Naive thymus-derived CD4-positive, alpha-beta T cell (primary cell): Measurements from ENCODE around the gene TRMT2A. TPM values are rescaled to one million over a fixed set of nuclear protein-coding genes. Genes with fewer than 3 reads are reported as not detected.
"Not testable (repeated sequence)": the region's sequence is repeated elsewhere in the genome, so short reads cannot be mapped to it uniquely, and the experiment has no call there.

Experiments used
- ATAC-seq: fragments of 150-1000 bp; cut with Tn5 transposase; 2 replicates; pipeline ENCODE4 v1.10.0; 2021; ENCODE audit warnings: mild to moderate bottlenecking, moderate library complexity
- CTCF ChIA-PET: fragments of 350-600 bp; sonication (Branson Sonifier 250); formaldehyde crosslinking; loops from one replicate; lab custom pipeline; 2021; ENCODE audit warnings: antibody characterized with exemption; lab: Charles Lee
- POLR2A ChIA-PET: fragments of 350-600 bp; sonication (Branson Sonifier 250); formaldehyde crosslinking; loops from one replicate; lab custom pipeline; 2021; ENCODE audit warnings: antibody characterized with exemption, inconsistent platforms; lab: Charles Lee
- DNase-seq, 9 donors: peaks; one replicate each; pipeline versions ENCODE4 v3.0.0 to v3.0.0-alpha.2; 2020 to 2022; ENCODE audit warnings: mixed read lengths in 1 of 9
- H3K27ac ChIP-seq: one replicate; pipeline ENCODE4 v1.7.0; 2013; ENCODE audit warnings: mild to moderate bottlenecking, low read depth, low read length, moderate library complexity
- H3K27me3 ChIP-seq, 2 donors: one replicate each; pipeline ENCODE4 v1.7.0; 2013; ENCODE audit warnings: low read length in 2 of 2, mild to moderate bottlenecking in 2 of 2, moderate library complexity in 2 of 2; ENCODE audit not compliant: control insufficient read depth in 2 of 2, insufficient read depth in 2 of 2
- H3K36me3 ChIP-seq, 3 experiments: 1 replicate in 2 of 3; 2 replicates in 1 of 3; pipeline ENCODE4 v1.7.0; 2013; ENCODE audit warnings: low read length in 3 of 3, mild to moderate bottlenecking in 3 of 3, moderate library complexity in 1 of 3; ENCODE audit not compliant: insufficient read depth in 3 of 3, control insufficient read depth in 2 of 3
- H3K4me1 ChIP-seq, 2 donors: one replicate each; pipeline ENCODE4 v1.7.0; 2013; ENCODE audit warnings: low read length in 2 of 2, mild to moderate bottlenecking in 2 of 2, moderate library complexity in 1 of 2; ENCODE audit not compliant: control insufficient read depth in 2 of 2, insufficient read depth in 2 of 2
- H3K4me3 ChIP-seq: 2 replicates; pipeline ENCODE4 v1.7.0; 2013; ENCODE audit warnings: mild to moderate bottlenecking, low read length
- H3K9me3 ChIP-seq, 3 experiments: 1 replicate in 2 of 3; 2 replicates in 1 of 3; pipeline ENCODE4 v1.7.0; 2013; ENCODE audit warnings: low read length in 3 of 3; ENCODE audit not compliant: control insufficient read depth in 2 of 3
- H3K27ac Mint-ChIP-seq, 9 donors: one replicate each; pipeline ENCODE4 v1.8.0; 2020 to 2022; ENCODE audit warnings: mixed read lengths in 9 of 9, mild to moderate bottlenecking in 8 of 9, moderate library complexity in 5 of 9, inconsistent platforms in 2 of 9
- H3K27me3 Mint-ChIP-seq, 5 donors: one replicate each; pipeline ENCODE4 v1.8.0; 2021 to 2022; ENCODE audit warnings: mixed read lengths in 5 of 5, mild to moderate bottlenecking in 1 of 5
- H3K36me3 Mint-ChIP-seq, 5 donors: one replicate each; pipeline ENCODE4 v1.8.0; 2020 to 2022; ENCODE audit warnings: mixed read lengths in 5 of 5, mild to moderate bottlenecking in 3 of 5, inconsistent platforms in 1 of 5
- H3K4me1 Mint-ChIP-seq, 7 donors: one replicate each; pipeline ENCODE4 v1.8.0; 2020 to 2022; ENCODE audit warnings: mixed read lengths in 7 of 7, mild to moderate bottlenecking in 3 of 7, inconsistent platforms in 1 of 7
- H3K4me3 Mint-ChIP-seq, 10 donors: one replicate each; pipeline ENCODE4 v1.8.0; 2020 to 2022; ENCODE audit warnings: mild to moderate bottlenecking in 10 of 10, mixed read lengths in 10 of 10, moderate library complexity in 6 of 10, inconsistent platforms in 2 of 10
- H3K9me3 Mint-ChIP-seq, 11 donors: one replicate each; pipeline ENCODE4 v1.8.0; 2020 to 2022; ENCODE audit warnings: mixed read lengths in 11 of 11, mild to moderate bottlenecking in 4 of 11, inconsistent platforms in 1 of 11, moderate library complexity in 1 of 11
- intact Hi-C, 2 donors: fragments of 100-400 bp; cut with micrococcal nuclease; formaldehyde crosslinking; loops; one replicate each; pipeline ENCODE4 v1.15.1; 2023
- polyA plus RNA-seq, 2 donors: library from polyadenylated mRNA; unstranded; fragments of 300-500 nt; fragmentation: Illumina TruSeq; gene quantifications; one replicate each; pipeline ENCODE4 v1.2.3, GENCODE V29; 2021
- total RNA-seq, 6 experiments: library from RNA in 5 of 6; stranded (reverse) in 5 of 6; gene quantifications; 1 replicate in 5 of 6; 2 replicates in 1 of 6; pipeline ENCODE4 v1.2.3 and lab custom pipeline; 2021 to 2026

The TRMT2A gene
- total and polyA plus RNA-seq, 7 experiments from 2014 or later: 30.0 to 134 (median 94.7) TPM

GRCh38 chr22:20069331-20070042 is 47.5 kb downstream of the TRMT2A start:
- Histone ChIP-seq H3K4me1 (no peaks in the 10 kb centered on the region), H3K36me3 (peaks cover 0 to 5% (median 0%) of the 10 kb centered on the region in 3 experiments), H3K27ac (no peak overlapping the region), H3K27me3 (no peaks in the 10 kb centered on the region), H3K4me3 (no peak overlapping the region), H3K9me3 (no peaks in the 10 kb centered on the region)
- Mint-ChIP-seq H3K27me3 (no peaks in the 10 kb centered on the region), H3K27ac (no peak overlapping the region), H3K4me1 (peaks cover 0 to 3% (median 0%) of the 10 kb centered on the region in 7 donors), H3K9me3 (no peaks in the 10 kb centered on the region), H3K36me3 (peaks cover 0 to 2% (median 0%) of the 10 kb centered on the region in 5 donors), H3K4me3 (no peak overlapping the region)
- ChIA-PET CTCF (no interaction called here), POLR2A (interaction anchor here (1.6 kb wide), 1 partner anchor 48 kb away, joined by 3 read pairs; the partner anchor contains the start of gene TANGO2)
- DNase-seq (no peak), ATAC-seq (no peak)
- intact Hi-C loops: no loop called here

DNA sequence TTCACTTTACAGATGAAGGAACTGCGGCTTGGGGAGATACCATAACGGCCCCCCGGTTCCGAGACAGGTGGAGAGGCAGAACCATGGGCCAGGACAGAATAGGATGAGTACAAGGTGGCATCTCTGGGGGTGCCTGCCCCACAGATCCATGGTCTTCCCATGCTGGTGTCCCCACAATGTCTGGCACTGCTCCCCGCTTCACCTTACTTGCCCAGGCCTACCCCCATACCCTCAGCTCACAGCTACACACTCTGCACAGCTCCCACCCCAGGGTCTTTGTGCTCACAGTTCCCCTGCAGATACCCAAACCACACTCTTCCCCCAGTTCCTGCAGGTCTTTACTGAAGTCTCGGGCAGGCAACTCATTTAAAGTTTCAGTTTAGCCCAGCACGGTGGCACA is 48.4 kb downstream of the TRMT2A start:
- Histone ChIP-seq H3K27ac (no peak overlapping the region), H3K4me3 (no peak overlapping the region), H3K4me1 (no peaks in the 10 kb centered on the region), H3K36me3 (peaks cover 0 to 14% (median 0%) of the 10 kb centered on the region in 3 experiments), H3K27me3 (no peaks in the 10 kb centered on the region), H3K9me3 (no peaks in the 10 kb centered on the region)
- Mint-ChIP-seq H3K4me1 (peaks cover 0 to 3% (median 0%) of the 10 kb centered on the region in 7 donors), H3K27ac (no peak overlapping the region), H3K9me3 (no peaks in the 10 kb centered on the region), H3K27me3 (no peaks in the 10 kb centered on the region), H3K4me3 (no peak overlapping the region), H3K36me3 (peaks cover 0 to 2% (median 0%) of the 10 kb centered on the region in 5 donors)
- CTCF ChIA-PET: interaction anchor here (0.6 kb wide), 1 partner anchor 351 kb away, joined by 3 read pairs; no protein-coding TSS in a partner anchor
- intact Hi-C loops: no loop called here
- ATAC-seq (no peak), DNase-seq (no peak)
- POLR2A ChIA-PET: no interaction called here

GRCh38 chr22:20067384-20067682 is 49.7 kb downstream of the TRMT2A start:
- H3K36me3 Mint-ChIP-seq, intact Hi-C loops, H3K4me3 Mint-ChIP-seq, H3K4me1 Mint-ChIP-seq, ATAC-seq, H3K4me1 ChIP-seq, POLR2A ChIA-PET, H3K9me3 ChIP-seq, H3K9me3 Mint-ChIP-seq, H3K27ac Mint-ChIP-seq, H3K27ac ChIP-seq, H3K4me3 ChIP-seq, H3K27me3 ChIP-seq, DNase-seq, H3K27me3 Mint-ChIP-seq: not testable (repeated sequence)
- CTCF ChIA-PET: interaction anchor here (0.6 kb wide), 1 partner anchor 43 kb away, joined by 3 read pairs; no protein-coding TSS in a partner anchor
- H3K36me3 ChIP-seq: peaks cover 0 to 27% (median 0%) of the 10 kb centered on the region in 3 experiments

- DNase-seq (no peak), ATAC-seq (no peak)
- intact Hi-C loops: no loop called here
- no peak overlapping the region for H3K27ac Mint-ChIP-seq
- Histone ChIP-seq H3K27ac (no peak overlapping the region), H3K9me3 (no peaks in the 10 kb centered on the region), H3K4me1 (no peaks in the 10 kb centered on the region), H3K4me3 (no peak overlapping the region), H3K27me3 (no peaks in the 10 kb centered on the region), H3K36me3 (peaks cover 0 to 32% (median 0%) of the 10 kb centered on the region in 3 experiments)
- no peaks in the 10 kb centered on the region for H3K27me3 Mint-ChIP-seq
- ChIA-PET POLR2A (no interaction called here), CTCF (interaction anchor here (0.6 kb wide), 1 partner anchor 42 kb away, joined by 3 read pairs; no protein-coding TSS in a partner anchor)
- H3K9me3 Mint-ChIP-seq: no peaks in the 10 kb centered on the region
- H3K4me3 Mint-ChIP-seq: no peak overlapping the region
- peaks cover 0 to 7% (median 0%) of the 10 kb centered on the region in 5 donors for H3K36me3 Mint-ChIP-seq
- H3K4me1 Mint-ChIP-seq: peaks cover 0 to 3% (median 0%) of the 10 kb centered on the region in 7 donors
Observed at GRCh38 chr22:20066617-20067383, 50.2 kb downstream of the TRMT2A start.

- Histone ChIP-seq H3K27ac (no peak overlapping the region), H3K27me3 (no peaks in the 10 kb centered on the region), H3K36me3 (peaks cover 0 to 40% (median 0%) of the 10 kb centered on the region in 3 experiments), H3K4me3 (no peak overlapping the region), H3K4me1 (no peaks in the 10 kb centered on the region), H3K9me3 (no peaks in the 10 kb centered on the region)
- ChIA-PET CTCF (no interaction called here), POLR2A (no interaction called here)
- ATAC-seq (no peak), DNase-seq (no peak)
- Mint-ChIP-seq H3K4me3 (no peak overlapping the region), H3K9me3 (no peaks in the 10 kb centered on the region), H3K27ac (peak overlapping the region in 1 of 9 donors; percentile 65), H3K36me3 (peaks cover 0 to 7% (median 0%) of the 10 kb centered on the region in 5 donors), H3K27me3 (no peaks in the 10 kb centered on the region), H3K4me1 (peaks cover 0 to 3% (median 0%) of the 10 kb centered on the region in 7 donors)
- intact Hi-C loops: no loop called here
Observed at GRCh38 chr22:20065896-20066616, 51.0 kb downstream of the TRMT2A start.

- DNase-seq (no peak), ATAC-seq (no peak)
- Histone ChIP-seq H3K36me3 (peaks cover 0 to 48% (median 4%) of the 10 kb centered on the region in 3 experiments), H3K4me3 (no peak overlapping the region), H3K4me1 (no peaks in the 10 kb centered on the region), H3K9me3 (no peaks in the 10 kb centered on the region), H3K27me3 (no peaks in the 10 kb centered on the region), H3K27ac (no peak overlapping the region)
- no peak overlapping the region for H3K4me3 Mint-ChIP-seq
- no peak overlapping the region for H3K27ac Mint-ChIP-seq
- peaks cover 0 to 3% (median 0%) of the 10 kb centered on the region in 7 donors for H3K4me1 Mint-ChIP-seq
- ChIA-PET POLR2A (no interaction called here), CTCF (no interaction called here)
- intact Hi-C loops: no loop called here
- no peaks in the 10 kb centered on the region for H3K27me3 Mint-ChIP-seq
- H3K9me3 Mint-ChIP-seq: no peaks in the 10 kb centered on the region
- peaks cover 0 to 7% (median 0%) of the 10 kb centered on the region in 5 donors for H3K36me3 Mint-ChIP-seq
Observed at GRCh38 chr22:20064545-20065262, 52.3 kb downstream of the TRMT2A start.
